Measurements from ENCODE around the gene PER3. TPM values are rescaled to one million over a fixed set of nuclear protein-coding genes. Genes with fewer than 3 reads are reported as not detected.

Gene PER3
- polyA plus RNA-seq, 1 donor (not counting 4 experiments of a cell fraction or from before 2014, with no cell fraction given) = 7.0 TPM

- no peak overlapping the region for H2AFZ ChIP-seq (ENCODE audit: control insufficient read depth, low read length)
- no peaks in the 10 kb centered on the region for H3K79me2 ChIP-seq (ENCODE audit: control insufficient read depth, insufficient read depth, low read length)
- TF ChIP-seq CTCF (optimal IDR thresholded peaks at IDR 0.05 in 1 of 3, IDR thresholded peaks at IDR 0.05 in 1 of 3, conservative IDR thresholded peaks at IDR 0.05 in 1 of 3; ENCODE audit: extremely low read depth in 1 of 3, insufficient read depth in 2 of 3, low read length in 3 of 3) (no peak), EZH2 (IDR thresholded peaks at IDR 0.05; ENCODE audit: low read length) (no peak)
- FAIRE-seq (no peak), DNase-seq (ENCODE audit: low read depth, low spot score) (no peak)
- H3K4me1 ChIP-seq (ENCODE audit: control insufficient read depth, extremely low read depth, insufficient read depth, low read length) = no peaks in the 10 kb centered on the region
- H3K27ac ChIP-seq (ENCODE audit: control insufficient read depth, insufficient read depth, low read length) = no peak overlapping the region
- no peaks in the 10 kb centered on the region for H3K36me3 ChIP-seq (ENCODE audit: control insufficient read depth in 2 of 2, extremely low read depth in 1 of 2, insufficient read depth in 2 of 2, low read length in 2 of 2)
- no peak overlapping the region for H3K4me3 ChIP-seq (ENCODE audit: control insufficient read depth in 2 of 3, extremely low read depth in 1 of 3, insufficient read depth in 2 of 3, low read depth in 1 of 3, low read length in 3 of 3)
- H3K9me1 ChIP-seq (ENCODE audit: control insufficient read depth, extremely low read depth, insufficient read depth, low read length) = no peaks in the 10 kb centered on the region
- dilution Hi-C loops (cut with MboI; ENCODE audit: extremely low pct_ligation_motif_present, low sequenced_read_pairs) = no loop called here
- H3K9ac ChIP-seq (ENCODE audit: control insufficient read depth, extremely low read depth, insufficient read depth, low read length) = no peak overlapping the region
- H3K4me2 ChIP-seq (ENCODE audit: control insufficient read depth, extremely low read depth, insufficient read depth, low read depth, low read length) = no peak overlapping the region
- H3K27me3 ChIP-seq (ENCODE audit: control insufficient read depth, extremely low read depth, insufficient read depth, low read length) = no peaks in the 10 kb centered on the region
- no peaks in the 10 kb centered on the region for H4K20me1 ChIP-seq (ENCODE audit: control insufficient read depth, extremely low read depth, insufficient read depth, low read length)
- H3K9me3 ChIP-seq (ENCODE audit: control insufficient read depth, low read depth, low read length) = no peaks in the 10 kb centered on the region
Measured at GRCh38 chr1:7857000-7857399, 72.9 kb downstream of the PER3 start.

DNA sequence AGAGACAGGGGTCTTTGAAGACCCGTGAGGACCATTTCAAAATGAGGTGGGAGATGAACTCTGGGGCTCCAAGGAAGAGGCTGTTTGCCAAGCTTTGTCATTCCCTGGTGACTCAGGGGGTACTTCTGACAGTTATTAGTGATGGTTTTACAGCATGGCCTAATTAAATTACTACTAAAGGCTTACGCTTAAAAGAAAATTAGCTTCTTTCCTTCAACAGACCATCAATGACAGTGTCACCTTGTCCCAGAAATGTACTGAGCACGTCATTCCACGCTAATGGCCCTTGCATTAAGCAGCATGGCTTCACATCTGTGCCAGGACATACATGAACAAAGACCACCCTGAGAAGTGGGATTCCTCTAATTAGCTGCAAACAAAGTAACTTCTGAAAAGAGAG lies 73.9 kb downstream of the PER3 start:
- Histone ChIP-seq H3K79me2 (ENCODE audit: control insufficient read depth, insufficient read depth, low read length) (no peaks in the 10 kb centered on the region), H3K9ac (ENCODE audit: control insufficient read depth, extremely low read depth, insufficient read depth, low read length) (no peak overlapping the region), H3K27ac (ENCODE audit: control insufficient read depth, insufficient read depth, low read length) (no peak overlapping the region), H3K9me3 (ENCODE audit: control insufficient read depth, low read depth, low read length) (no peaks in the 10 kb centered on the region), H3K4me2 (ENCODE audit: control insufficient read depth, extremely low read depth, insufficient read depth, low read depth, low read length) (no peak overlapping the region), H3K4me3 (ENCODE audit: control insufficient read depth in 2 of 3, extremely low read depth in 1 of 3, insufficient read depth in 2 of 3, low read depth in 1 of 3, low read length in 3 of 3) (no peak overlapping the region), H4K20me1 (ENCODE audit: control insufficient read depth, extremely low read depth, insufficient read depth, low read length) (no peaks in the 10 kb centered on the region), H3K4me1 (ENCODE audit: control insufficient read depth, extremely low read depth, insufficient read depth, low read length) (no peaks in the 10 kb centered on the region), H3K36me3 (ENCODE audit: control insufficient read depth in 2 of 2, extremely low read depth in 1 of 2, insufficient read depth in 2 of 2, low read length in 2 of 2) (no peaks in the 10 kb centered on the region), H2AFZ (ENCODE audit: control insufficient read depth, low read length) (no peak overlapping the region), H3K27me3 (ENCODE audit: control insufficient read depth, extremely low read depth, insufficient read depth, low read length) (no peaks in the 10 kb centered on the region), H3K9me1 (ENCODE audit: control insufficient read depth, extremely low read depth, insufficient read depth, low read length) (no peaks in the 10 kb centered on the region)
- no peak for FAIRE-seq
- DNase-seq (ENCODE audit: low read depth, low spot score) = no peak
- dilution Hi-C loops (cut with MboI; ENCODE audit: extremely low pct_ligation_motif_present, low sequenced_read_pairs) = no loop called here
- no peak for TF ChIP-seq EZH2 (IDR thresholded peaks at IDR 0.05; ENCODE audit: low read length)
- TF ChIP-seq CTCF (optimal IDR thresholded peaks at IDR 0.05 in 1 of 3, IDR thresholded peaks at IDR 0.05 in 1 of 3, conservative IDR thresholded peaks at IDR 0.05 in 1 of 3; ENCODE audit: extremely low read depth in 1 of 3, insufficient read depth in 2 of 3, low read length in 3 of 3) = no peak
